Putamen (tissue), 1 donor: ENCODE data around the gene ZNF516.

ENCODE experiments used
- DNase-seq: peaks from one replicate; pipeline ENCODE4 v3.0.0-alpha.2; 2016; ENCODE audit warnings: low spot score

The ZNF516 gene

DNA sequence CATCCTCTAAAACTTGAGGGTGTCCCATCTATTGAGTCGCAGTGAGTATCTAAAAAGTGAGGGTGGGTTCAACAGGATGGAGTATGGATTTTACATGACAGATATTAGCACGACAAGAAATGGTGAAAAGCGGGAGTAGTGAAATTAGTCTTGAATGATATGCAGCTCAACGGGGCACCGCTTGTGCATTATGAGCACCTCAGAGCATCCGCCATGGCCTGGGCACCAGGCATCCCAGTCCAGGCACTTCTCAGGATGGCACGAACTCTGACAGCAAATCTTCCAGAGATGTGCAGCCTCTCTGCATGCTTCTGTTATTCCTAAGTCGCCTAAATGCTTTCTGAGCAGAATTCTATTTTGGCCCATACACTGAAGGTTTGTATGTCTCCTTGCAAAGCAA, 57.1 kb downstream of the ZNF516 start:
- no peak for DNase-seq

DNA sequence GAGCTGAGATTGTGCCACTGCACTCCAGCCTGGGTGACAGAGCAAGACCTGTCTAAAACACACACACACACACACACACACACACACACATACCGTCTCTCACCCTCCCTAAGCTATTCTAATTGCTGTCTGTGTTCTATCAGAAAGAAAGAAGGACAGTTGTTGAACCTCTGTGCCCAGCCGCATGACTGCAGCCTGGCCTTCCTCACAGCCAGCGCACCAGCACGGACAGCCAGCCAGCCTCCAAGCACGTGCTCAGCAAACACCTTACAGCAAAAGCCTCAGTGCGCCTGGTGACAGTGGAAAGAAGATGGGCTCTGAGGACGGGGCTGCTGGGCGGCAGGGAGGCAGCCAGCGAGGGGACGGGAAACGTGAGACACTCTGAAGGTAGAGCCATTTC, 58.0 kb downstream of the ZNF516 start:
- no peak for DNase-seq

DNA sequence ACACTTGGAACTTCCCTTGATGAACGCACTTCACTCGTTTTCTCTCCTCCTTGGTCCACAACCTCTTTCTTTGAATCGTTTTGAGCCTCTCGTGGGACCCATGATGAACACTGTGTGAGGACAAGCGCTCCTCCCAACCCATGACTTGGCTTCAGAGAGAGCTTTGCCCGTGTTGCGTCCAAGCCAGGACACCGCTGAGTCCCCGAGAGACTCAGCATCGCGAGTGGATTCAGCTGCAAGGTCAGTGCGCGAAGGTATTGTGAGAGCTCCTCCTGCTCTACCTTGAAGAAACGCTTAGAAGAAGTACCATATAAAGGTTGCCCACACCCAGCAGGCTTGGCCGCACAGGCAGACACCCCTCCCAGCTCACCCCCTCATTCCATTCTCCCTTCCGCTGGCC, 58.7 kb downstream of the ZNF516 start:
- no peak for DNase-seq

DNA sequence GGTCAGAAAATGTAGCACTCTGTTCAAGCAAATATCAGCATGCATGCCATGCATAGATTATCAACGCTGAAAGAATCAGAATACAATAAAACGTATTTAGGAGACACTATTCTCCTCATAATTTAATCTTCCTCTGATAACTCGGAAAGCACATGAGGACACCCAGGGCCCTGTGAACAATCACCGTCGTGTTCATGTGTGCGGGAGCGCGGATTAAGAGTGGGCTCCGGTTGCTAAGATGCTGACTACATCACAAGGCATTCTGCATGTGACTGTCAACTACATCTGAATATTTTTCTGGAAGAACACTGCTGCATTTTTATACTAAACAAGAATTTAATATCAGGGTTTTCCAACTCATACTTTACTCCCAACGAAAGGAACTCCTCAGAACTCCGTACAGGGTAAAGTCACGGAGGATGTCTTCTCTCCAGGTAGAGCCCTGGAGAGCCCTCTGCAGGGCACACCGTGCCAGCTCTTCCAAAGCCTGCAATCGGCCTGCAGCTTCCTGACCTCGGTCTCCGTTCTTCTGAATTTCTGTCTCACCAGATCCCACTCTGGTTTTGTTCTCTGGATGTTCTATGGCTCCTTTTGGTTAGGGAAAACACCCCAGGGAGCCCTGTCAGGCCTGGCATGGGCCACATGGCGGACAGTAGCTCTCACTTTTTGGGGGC, 59.6 kb downstream of the ZNF516 start:
- no peak for DNase-seq

DNA sequence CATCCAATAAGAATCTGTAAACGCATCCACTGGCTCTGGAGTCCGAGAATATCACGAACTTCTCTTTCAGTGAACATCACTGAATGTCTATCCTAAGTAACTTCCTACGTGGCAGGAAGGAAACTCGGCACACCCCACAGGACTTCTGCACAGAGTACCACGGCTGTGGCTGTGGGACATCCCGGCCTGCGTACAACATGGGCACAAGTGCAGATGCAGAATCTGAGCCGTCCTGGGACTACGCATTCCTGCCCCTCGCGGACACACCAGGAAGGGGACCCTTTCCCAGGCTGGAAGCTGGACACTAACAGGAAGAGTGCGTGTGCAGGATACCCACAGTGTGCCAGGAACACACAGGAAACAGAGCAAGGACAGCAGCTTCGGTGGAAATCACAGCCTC, 60.6 kb downstream of the ZNF516 start:
- no peak for DNase-seq

DNA sequence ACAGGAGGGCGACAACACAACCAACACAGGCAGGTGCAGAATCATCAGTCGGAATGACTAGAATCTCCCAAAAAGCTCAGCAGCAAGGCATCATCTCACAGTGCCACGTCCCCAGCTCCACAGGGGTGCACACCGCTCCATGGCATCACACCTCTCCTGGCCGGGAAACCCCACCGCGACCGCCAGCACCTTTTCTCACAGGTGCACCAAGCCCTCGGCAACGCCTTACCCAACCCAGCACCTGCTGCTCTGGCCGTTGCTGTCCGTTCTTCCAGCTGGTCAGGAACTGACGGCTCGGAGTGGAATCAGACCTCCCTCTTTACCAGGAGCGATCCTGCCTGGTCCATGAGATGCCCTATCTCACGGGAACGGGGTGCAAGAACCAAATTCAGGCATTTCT, 61.3 kb downstream of the ZNF516 start:
- DNase-seq: no peak

DNA sequence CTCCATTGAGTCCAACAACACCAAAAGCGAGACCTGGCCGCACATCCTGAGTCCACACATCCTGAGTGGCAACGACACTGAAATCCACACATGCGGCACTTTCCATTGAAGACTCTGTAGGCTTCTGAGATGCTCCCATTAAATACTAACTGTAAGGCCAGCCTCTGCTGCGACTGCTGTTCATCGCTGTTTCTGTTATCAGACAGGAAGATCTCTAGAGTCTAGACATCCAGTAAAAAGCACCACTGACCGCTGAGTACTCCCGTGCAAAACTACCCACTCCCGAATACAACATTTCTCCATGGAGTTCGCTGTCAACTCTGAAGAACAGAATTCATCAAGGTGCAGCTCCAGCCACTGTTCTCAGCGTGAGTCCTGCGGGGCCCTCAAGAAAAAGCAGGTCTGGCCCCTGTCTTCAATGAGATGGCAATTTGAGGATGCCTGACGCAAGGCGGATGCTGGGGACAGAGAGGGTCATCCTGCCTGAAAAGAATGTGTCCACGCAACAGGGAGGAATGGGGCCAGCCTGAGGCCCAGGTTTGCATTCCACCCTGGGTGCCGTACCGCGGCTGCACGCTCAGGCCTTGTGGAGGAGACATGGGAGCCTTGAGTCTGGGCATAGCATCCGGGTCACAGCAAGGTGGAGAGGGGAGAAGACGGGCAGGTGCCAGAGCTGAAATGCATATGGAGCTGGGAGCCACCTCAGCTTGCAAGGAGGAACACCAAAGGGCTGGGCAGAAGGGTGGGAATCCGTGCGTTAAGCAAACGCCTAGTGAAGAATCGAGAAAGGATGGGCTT, 61.9 kb downstream of the ZNF516 start:
- no peak for DNase-seq

DNA sequence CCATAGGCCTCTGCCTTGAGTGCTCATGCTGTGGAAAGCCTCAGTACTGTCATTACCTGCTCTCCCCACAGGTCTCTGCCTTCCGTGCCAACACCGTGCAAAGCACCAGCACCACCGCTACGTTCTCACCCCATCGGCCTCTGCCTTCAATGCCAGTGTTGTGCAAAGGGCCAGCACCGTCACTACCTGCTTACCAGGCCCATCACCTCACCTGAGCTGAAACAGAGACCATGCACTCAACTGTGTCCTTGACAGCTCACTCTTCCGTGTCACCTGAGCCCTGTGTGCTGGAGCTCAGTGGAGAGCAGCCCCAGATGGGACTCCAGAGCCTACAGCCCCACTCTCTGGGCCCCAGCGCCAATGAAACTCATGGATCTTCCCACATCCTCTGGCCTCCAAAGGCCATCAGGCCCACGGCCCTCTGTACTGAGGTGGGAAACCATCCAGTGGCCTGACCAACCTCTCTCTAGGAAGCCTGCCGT, 62.7 kb downstream of the ZNF516 start:
- no peak for DNase-seq

DNA sequence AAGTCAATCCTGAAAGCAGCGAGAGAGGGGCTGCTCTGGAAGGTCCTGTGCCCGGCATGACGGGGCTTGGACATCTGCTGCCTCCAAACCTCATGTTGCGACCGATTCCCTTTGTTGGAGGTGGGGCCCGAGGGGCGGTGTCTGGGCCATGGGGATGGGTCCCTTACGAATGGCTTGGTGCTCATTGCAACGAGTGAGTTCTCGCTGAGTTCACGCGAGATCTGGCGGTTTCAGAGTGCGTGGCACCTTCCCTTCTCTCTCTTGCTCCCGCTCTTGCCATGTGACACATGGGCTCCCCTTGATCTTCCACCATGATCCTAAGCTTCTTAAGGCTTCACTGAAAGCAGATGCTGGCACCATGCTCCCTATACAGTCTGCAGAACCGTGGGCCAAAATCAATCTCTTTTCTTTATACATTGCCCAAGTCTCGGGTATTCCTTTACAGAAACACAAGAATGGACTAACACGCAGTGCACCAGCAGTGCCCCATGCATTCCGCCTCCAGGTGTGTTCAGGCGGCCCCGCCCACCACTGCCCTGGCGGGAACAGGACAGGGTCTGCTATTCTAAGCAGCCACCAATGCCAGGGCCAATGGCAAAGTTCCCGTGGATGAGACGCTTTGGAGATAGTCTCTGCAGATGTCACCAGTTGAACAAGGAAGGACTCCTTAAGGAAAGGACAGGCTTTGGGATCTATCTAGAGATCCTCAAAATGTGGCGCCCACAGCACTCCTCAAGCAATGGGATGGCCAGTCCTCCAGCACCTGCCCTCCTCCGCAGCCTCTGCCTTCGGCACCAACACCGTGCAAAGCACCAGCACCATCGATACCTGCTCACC, 63.4 kb downstream of the ZNF516 start:
- no peak for DNase-seq

DNA sequence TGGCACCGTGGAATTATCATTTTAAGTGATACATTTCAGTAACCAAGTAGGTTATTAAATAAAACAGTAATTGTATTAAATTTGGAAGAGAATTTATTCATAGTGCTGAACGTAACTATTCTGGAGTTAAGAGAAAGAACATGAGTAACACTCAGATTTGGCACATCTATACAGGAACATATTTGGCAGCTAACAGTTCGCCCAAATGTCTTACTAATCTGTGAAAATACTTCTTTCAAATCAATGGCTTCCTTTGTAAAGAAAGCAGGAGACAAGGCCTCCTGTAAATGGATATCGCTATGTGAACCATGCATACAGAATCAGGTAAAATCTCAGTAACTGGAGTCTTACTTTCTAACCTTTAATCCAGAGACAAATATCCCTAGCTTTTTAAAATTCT, 64.4 kb downstream of the ZNF516 start:
- no peak for DNase-seq

DNA sequence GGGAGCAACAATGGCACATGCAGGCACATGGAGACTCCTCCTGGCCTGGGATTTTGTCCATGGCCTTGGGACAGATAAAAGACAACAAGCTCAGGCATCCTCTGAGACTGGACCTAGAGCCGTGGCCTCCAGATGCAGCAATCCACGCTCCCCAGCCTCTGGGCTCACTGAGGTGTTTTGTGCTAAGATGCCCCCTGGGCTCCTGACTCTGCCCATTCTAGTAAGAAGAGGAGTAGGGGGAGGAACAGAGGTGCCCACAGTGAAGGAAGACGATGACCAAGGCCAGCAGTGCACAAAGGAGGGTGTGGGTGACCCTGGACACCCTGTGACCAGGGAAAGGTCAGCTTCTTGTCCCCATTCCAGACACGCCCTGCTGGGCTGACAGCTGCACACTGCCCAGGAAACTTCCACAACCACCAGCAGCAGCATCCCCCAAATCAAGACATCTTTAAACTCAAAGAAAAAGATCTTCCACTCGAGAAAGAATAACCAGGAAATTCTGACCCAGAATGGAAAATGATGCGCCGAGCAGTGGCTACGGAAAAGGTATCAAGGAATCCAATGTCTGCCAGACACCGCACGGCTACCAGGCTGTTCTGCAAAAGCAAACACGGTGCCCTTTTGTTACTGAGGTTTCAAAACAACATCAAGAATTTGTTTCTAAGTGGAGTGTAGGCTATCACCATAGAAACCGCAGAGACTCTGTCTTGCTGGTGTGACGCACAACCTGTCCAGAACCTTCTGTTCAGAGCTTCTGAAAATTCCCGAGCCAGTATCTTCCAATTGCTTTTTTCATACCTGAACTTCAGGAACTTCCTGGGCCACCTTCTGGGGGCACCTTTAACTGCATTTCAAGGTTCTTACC, 65.5 kb downstream of the ZNF516 start:
- no peak for DNase-seq

DNA sequence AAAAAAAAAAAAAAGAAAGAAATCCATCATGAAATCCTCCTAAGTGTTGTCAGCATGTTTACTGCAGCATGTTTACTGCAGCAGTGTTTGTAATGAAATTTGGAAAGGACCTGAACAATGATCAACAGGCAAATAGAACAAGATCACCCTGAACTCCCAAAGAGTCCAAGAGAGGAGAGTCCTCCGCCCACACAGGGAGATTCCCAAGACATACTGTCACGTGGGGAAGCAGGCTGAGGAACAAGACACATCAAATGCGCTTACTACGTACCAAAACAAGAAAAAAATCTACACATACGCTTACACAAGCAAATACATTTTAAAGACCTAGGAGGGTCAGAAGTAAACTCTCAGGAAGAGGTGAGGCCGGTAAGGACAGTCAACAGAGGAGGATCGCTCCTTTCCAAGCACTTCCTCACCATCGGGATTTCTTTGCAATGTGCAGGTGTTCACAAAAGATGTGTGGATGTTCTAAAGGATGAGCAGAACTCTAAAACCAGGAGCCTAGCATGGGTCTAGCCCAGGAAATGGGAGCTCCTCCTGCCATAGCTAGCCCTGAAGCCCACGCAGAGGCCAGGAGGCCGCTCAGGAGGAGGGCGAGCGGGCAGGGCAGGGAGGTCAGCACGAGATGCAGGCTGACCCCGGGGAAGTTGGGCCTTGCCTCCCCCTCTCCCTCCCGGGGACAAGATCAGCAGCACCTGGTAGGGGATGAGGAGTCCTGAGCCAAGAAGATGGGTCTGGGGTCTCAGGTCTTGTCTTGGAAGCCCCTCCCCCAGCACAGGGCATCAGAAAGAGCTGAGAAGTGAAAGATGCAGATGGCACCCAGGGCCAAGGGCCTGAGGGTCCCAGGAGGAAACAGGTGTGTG, 66.4 kb downstream of the ZNF516 start:
- DNase-seq: no peak

DNA sequence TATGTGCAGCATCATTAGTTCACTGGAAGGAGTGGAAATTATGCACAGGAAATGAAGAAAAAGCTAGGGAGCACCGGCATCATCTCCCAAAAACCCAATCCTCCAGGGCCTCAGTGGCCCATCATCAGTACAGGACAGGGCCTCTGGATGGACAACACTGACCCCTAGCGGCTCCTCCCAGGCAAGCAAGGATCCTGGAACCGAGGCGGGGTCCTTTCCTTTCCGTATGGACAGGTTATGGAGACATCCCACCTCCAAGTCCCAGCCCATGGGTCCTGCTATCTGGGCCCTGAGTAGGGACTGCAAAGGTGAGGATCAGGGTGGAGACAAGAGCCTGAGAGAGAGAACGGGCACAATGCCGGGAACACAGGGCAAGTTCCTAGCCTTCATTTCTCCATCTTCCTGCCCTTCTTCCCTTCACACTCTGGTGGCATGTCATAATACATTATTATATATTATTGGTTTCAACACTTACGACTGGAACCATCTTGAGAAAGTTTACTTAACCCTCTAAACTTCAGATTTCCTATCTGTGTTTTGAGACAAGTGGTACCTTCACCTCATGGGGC, 68.2 kb downstream of the ZNF516 start:
- DNase-seq: no peak

DNA sequence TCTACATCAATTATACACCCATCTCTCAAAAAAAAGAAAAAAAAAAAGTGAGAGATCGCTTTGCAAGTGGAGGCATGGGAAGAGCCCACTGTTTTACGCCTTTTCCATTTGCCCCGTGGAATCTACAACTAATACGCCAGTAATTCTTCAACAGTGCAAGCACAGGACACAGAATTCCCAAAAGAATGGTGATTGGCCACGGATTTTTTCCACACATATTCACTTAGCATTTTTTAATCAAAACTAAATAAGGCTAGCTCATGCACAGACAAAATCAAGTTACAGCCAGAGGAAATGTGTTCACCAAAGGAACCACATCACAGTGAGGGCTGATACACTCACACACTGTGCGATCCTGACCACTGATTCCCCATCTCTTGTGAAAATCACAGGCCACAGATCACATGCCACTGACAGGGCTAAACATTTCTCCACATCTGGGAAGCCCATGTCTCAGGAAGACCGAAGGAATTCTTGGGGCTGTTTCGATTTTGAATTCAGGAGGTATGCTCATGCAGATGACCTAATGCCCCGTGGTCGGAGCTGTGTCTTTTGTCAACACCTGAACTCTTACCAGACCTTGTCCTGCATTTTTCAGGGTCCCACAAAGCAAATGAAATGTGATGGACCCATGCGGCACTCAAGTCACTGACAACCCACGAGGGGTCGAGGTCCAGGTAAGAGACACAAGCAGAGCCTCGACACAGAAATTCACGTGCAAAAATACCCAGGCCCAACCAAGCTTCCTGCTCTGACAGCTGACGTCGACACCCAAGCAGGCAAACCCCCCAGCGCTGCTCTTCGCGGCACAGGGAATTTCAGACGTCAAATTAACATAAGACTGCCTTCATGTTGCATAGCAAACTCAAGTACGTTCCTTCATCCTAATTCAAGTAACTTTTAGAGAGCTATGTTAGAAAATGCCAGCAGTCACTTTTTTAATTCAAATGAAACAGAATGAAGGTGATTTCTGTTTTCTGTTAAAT, 69.6 kb downstream of the ZNF516 start:
- no peak for DNase-seq

DNA sequence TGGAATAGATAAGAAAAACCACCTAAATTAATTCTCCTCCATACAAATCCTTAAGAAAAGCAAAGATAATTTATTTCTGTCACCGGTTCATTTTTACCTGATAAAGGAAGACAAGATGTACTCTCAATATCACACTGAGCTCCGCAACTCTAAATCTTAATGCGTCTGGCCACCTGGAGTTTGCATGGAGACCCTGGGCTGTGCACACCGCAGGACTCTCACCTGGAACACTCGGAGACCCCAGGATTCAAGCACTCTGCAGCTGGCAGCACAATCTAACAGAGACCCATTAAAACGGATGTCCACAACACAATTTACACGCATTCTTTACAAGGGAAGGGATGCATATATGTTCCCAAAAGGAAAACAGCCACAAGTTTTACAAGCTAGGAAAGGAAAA, 72.2 kb downstream of the ZNF516 start:
- no peak for DNase-seq

DNA sequence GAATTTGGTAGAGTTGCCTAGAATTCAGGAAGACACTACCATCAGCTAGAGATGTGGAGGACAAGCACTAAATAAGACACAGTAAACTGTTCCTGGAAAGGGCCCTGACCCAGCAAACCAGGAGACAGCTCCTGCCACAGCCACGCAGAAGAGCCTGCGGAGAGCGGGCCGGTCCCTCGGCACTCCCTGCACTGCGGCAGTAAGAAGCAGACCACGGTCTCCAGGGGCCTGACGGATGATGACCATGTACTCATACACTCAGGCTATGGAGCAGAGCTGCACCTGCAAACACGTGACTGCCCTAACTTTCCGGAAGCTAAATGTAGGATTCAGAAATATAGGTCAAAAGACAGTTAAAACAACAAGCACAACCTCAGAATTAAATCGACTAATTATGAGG, 72.9 kb downstream of the ZNF516 start:
- DNase-seq: no peak

DNA sequence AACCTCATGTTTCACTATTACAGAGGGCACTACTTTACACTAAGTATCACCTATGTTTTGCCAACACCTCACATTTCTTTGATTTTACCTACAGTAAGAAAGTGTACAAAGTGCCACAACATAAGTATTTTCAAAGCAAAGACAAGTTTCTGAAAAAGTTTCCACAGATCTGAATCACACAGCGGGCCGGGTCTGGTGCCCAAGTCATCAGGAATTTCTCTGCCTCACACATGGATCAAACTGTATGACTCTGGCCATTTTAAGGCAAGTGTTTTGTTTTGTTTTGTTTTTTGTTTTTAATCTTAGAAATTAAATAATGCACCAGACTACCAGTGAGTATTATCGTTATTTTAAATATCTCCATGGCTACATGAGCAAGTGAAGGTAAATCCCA, 73.4 kb downstream of the ZNF516 start:
- DNase-seq: no peak

DNA sequence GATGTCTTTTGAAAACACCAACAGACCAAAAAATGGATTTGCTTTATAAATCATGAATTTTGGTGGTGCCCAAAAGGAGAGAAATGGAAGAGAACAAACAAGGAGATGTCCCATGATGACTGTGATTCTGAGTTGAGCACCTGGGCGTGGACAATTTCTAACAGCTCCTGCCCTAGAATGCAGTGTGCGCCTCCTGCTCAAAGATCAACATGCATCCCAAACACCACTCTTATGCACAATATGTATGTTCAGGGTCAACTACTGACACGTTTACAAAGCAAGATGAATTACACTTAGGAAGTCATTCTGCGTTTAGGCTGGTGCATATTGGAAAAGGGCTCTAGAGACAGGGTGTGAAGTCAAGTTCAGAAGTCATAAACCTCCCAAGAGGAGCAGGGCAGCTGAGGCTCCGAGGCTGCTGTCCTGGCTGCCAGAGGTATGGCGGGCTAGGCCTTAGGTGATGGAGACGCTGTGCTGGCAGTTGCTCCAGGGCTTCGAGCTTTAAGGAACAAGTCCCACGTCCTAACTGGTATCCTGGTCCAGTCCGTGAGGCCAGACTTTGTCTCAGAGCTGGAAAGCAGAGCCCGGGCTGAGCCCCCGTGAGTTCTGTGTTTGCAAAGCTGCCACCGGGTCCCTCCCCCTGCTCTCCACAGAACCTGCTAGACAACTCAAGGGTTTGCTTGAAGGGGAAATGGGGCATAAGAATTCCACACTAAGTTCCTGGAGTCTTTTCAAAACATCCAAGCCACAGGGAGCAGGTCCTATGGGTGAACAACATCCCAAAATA, 74.0 kb downstream of the ZNF516 start:
- DNase-seq: no peak
